ENCODE measurements around the gene LSAMP.

The LSAMP gene

DNA sequence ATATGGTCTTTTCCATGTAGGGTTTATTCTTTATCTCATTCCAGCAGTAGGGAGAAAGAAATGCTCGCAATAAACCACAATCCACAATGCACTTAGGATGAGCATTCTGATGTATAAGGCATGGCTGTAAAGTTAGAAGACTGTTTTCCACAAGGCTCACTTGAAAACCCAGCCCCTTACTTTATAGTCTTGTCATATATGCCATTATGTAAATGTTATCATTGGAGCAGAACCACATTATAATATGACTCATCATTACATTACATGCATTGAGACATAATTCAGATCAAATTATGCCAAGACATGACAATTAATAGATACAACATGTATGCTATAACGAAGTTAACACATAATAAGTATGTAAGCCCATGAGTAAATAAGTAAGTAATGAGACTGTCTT lies 348.1 kb downstream of the LSAMP start:
- no peak overlapping the region for H3K4me3 ChIP-seq (ENCODE audit: low read depth, low read length)
- TF ChIP-seq ZNF112 (tag by site-specific recombination; IDR thresholded peaks at IDR 0.05) (no peak), ZNF2 (tag by site-specific recombination; IDR thresholded peaks at IDR 0.05) (no peak), ZNF837 (tag by site-specific recombination; IDR thresholded peaks at IDR 0.05) (no peak), ZNF549 (tag by site-specific recombination; IDR thresholded peaks at IDR 0.05) (no peak), ZNF433 (tag by site-specific recombination; IDR thresholded peaks at IDR 0.05; ENCODE audit: low read depth) (no peak), ZNF768 (tag by site-specific recombination; IDR thresholded peaks at IDR 0.05) (no peak), ZNF140 (tag by site-specific recombination; IDR thresholded peaks at IDR 0.05) (no peak)
- TF ChIP-seq, protein P1, sequence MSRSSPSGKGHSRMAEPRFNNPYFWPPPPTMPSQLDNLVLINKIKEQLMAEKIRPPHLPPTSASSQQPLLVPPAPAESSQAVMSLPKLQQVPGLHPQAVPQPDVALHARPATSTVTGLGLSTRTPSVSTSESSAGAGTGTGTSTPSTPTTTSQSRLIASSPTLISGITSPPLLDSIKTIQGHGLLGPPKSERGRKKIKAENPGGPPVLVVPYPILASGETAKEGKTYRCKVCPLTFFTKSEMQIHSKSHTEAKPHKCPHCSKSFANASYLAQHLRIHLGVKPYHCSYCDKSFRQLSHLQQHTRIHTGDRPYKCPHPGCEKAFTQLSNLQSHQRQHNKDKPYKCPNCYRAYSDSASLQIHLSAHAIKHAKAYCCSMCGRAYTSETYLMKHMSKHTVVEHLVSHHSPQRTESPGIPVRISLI (tag by site-specific recombination; IDR thresholded peaks at IDR 0.05), result no peak
- TF ChIP-seq, protein P2, sequence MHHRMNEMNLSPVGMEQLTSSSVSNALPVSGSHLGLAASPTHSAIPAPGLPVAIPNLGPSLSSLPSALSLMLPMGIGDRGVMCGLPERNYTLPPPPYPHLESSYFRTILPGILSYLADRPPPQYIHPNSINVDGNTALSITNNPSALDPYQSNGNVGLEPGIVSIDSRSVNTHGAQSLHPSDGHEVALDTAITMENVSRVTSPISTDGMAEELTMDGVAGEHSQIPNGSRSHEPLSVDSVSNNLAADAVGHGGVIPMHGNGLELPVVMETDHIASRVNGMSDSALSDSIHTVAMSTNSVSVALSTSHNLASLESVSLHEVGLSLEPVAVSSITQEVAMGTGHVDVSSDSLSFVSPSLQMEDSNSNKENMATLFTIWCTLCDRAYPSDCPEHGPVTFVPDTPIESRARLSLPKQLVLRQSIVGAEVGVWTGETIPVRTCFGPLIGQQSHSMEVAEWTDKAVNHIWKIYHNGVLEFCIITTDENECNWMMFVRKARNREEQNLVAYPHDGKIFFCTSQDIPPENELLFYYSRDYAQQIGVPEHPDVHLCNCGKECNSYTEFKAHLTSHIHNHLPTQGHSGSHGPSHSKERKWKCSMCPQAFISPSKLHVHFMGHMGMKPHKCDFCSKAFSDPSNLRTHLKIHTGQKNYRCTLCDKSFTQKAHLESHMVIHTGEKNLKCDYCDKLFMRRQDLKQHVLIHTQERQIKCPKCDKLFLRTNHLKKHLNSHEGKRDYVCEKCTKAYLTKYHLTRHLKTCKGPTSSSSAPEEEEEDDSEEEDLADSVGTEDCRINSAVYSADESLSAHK (tag by site-specific recombination; IDR thresholded peaks at IDR 0.05), result no peak
- TF ChIP-seq, protein P3, sequence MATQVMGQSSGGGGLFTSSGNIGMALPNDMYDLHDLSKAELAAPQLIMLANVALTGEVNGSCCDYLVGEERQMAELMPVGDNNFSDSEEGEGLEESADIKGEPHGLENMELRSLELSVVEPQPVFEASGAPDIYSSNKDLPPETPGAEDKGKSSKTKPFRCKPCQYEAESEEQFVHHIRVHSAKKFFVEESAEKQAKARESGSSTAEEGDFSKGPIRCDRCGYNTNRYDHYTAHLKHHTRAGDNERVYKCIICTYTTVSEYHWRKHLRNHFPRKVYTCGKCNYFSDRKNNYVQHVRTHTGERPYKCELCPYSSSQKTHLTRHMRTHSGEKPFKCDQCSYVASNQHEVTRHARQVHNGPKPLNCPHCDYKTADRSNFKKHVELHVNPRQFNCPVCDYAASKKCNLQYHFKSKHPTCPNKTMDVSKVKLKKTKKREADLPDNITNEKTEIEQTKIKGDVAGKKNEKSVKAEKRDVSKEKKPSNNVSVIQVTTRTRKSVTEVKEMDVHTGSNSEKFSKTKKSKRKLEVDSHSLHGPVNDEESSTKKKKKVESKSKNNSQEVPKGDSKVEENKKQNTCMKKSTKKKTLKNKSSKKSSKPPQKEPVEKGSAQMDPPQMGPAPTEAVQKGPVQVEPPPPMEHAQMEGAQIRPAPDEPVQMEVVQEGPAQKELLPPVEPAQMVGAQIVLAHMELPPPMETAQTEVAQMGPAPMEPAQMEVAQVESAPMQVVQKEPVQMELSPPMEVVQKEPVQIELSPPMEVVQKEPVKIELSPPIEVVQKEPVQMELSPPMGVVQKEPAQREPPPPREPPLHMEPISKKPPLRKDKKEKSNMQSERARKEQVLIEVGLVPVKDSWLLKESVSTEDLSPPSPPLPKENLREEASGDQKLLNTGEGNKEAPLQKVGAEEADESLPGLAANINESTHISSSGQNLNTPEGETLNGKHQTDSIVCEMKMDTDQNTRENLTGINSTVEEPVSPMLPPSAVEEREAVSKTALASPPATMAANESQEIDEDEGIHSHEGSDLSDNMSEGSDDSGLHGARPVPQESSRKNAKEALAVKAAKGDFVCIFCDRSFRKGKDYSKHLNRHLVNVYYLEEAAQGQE (tag by site-specific recombination; IDR thresholded peaks at IDR 0.05), result no peak
- TF ChIP-seq, protein P4, sequence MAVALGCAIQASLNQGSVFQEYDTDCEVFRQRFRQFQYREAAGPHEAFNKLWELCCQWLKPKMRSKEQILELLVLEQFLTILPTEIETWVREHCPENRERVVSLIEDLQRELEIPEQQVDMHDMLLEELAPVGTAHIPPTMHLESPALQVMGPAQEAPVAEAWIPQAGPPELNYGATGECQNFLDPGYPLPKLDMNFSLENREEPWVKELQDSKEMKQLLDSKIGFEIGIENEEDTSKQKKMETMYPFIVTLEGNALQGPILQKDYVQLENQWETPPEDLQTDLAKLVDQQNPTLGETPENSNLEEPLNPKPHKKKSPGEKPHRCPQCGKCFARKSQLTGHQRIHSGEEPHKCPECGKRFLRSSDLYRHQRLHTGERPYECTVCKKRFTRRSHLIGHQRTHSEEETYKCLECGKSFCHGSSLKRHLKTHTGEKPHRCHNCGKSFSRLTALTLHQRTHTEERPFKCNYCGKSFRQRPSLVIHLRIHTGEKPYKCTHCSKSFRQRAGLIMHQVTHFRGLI (tag by site-specific recombination; IDR thresholded peaks at IDR 0.05), result no peak
- TF ChIP-seq, protein P5, sequence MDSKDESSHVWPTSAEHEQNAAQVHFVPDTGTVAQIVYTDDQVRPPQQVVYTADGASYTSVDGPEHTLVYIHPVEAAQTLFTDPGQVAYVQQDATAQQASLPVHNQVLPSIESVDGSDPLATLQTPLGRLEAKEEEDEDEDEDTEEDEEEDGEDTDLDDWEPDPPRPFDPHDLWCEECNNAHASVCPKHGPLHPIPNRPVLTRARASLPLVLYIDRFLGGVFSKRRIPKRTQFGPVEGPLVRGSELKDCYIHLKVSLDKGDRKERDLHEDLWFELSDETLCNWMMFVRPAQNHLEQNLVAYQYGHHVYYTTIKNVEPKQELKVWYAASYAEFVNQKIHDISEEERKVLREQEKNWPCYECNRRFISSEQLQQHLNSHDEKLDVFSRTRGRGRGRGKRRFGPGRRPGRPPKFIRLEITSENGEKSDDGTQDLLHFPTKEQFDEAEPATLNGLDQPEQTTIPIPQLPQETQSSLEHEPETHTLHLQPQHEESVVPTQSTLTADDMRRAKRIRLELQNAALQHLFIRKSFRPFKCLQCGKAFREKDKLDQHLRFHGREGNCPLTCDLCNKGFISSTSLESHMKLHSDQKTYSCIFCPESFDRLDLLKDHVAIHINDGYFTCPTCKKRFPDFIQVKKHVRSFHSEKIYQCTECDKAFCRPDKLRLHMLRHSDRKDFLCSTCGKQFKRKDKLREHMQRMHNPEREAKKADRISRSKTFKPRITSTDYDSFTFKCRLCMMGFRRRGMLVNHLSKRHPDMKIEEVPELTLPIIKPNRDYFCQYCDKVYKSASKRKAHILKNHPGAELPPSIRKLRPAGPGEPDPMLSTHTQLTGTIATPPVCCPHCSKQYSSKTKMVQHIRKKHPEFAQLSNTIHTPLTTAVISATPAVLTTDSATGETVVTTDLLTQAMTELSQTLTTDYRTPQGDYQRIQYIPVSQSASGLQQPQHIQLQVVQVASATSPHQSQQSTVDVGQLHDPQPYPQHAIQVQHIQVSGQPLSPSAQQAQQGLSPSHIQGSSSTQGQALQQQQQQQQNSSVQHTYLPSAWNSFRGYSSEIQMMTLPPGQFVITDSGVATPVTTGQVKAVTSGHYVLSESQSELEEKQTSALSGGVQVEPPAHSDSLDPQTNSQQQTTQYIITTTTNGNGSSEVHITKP (tag by site-specific recombination; IDR thresholded peaks at IDR 0.05), result no peak
- TF ChIP-seq, protein P6, sequence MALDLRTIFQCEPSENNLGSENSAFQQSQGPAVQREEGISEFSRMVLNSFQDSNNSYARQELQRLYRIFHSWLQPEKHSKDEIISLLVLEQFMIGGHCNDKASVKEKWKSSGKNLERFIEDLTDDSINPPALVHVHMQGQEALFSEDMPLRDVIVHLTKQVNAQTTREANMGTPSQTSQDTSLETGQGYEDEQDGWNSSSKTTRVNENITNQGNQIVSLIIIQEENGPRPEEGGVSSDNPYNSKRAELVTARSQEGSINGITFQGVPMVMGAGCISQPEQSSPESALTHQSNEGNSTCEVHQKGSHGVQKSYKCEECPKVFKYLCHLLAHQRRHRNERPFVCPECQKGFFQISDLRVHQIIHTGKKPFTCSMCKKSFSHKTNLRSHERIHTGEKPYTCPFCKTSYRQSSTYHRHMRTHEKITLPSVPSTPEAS (tag by site-specific recombination; IDR thresholded peaks at IDR 0.05), result no peak
- TF ChIP-seq, protein P7, sequence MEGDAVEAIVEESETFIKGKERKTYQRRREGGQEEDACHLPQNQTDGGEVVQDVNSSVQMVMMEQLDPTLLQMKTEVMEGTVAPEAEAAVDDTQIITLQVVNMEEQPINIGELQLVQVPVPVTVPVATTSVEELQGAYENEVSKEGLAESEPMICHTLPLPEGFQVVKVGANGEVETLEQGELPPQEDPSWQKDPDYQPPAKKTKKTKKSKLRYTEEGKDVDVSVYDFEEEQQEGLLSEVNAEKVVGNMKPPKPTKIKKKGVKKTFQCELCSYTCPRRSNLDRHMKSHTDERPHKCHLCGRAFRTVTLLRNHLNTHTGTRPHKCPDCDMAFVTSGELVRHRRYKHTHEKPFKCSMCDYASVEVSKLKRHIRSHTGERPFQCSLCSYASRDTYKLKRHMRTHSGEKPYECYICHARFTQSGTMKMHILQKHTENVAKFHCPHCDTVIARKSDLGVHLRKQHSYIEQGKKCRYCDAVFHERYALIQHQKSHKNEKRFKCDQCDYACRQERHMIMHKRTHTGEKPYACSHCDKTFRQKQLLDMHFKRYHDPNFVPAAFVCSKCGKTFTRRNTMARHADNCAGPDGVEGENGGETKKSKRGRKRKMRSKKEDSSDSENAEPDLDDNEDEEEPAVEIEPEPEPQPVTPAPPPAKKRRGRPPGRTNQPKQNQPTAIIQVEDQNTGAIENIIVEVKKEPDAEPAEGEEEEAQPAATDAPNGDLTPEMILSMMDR (tag by site-specific recombination; IDR thresholded peaks at IDR 0.05), result no peak
- H3K9me3 ChIP-seq (ENCODE audit: control insufficient read depth, insufficient read depth, low read depth, low read length), result no peaks in the 10 kb centered on the region
- ChIA-PET POLR2A (no interaction called here), CTCF (no interaction called here)
- H3K4me1 ChIP-seq (ENCODE audit: control insufficient read depth, insufficient read depth, low read length), result no peaks in the 10 kb centered on the region
- no peak overlapping the region for H3K27ac ChIP-seq (ENCODE audit: extremely low read depth, low read depth, low read length)
- no peaks in the 10 kb centered on the region for H3K36me3 ChIP-seq (ENCODE audit: control insufficient read depth in 2 of 2, insufficient read depth in 1 of 2, low read length in 2 of 2)
